Diencephalon (tissue), 1 donor: ENCODE results near the gene DNASE1L1. TPM values are rescaled to one million over a fixed set of nuclear protein-coding genes. Genes with fewer than 3 reads are reported as not detected.

Experiments used
- small RNA-seq: library from RNA; depleted of rRNA; stranded (forward); fragments of <200 nt; gene quantifications from one replicate; pipeline ENCODE3, GENCODE V24; 2014
- total RNA-seq: library from RNA; depleted of rRNA; stranded (reverse); fragments of >200 nt; gene quantifications from one replicate; pipeline ENCODE4 v1.2.3, GENCODE V29; 2014

The DNASE1L1 gene, protein sequence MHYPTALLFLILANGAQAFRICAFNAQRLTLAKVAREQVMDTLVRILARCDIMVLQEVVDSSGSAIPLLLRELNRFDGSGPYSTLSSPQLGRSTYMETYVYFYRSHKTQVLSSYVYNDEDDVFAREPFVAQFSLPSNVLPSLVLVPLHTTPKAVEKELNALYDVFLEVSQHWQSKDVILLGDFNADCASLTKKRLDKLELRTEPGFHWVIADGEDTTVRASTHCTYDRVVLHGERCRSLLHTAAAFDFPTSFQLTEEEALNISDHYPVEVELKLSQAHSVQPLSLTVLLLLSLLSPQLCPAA
- total RNA-seq = 10.6 TPM

DNA sequence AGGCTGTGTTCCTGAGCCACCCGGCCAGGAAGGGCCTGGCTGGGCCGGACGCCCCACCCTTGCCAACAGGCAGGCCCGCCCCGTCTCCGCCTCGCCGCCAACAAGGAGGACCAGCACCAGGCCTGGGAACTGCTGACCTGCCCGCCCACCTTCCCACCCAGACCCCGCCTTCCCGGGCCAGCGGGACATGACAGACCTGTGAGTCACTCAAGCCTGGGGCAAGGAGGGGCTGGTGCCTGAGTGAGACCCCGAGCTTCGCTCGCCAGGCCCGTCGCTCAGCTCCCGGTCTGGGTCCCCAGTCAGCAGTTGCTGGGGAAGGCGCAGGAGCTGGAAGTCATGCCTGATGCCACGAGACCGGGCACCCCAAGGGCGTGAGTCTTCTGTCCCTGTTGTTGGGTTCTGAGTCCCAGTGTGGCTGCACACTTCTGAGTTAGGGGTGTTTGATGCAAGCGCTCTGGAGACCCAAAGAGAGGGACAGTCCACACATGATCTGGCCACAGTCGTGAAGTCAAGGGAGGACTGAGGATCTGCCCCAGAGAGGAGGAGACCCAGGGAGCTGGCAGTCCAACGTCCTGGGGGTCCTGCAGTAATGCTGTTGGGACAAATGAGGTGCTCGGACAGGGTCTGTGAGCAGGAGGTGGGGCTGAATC, at the start of gene DNASE1L1:
Gene DNASE1L1, minus strand, starts transcription at position 33 of the 650 bp plus-strand sequence. CDS start 3,686 bp downstream, outside the sequence.

DNA sequence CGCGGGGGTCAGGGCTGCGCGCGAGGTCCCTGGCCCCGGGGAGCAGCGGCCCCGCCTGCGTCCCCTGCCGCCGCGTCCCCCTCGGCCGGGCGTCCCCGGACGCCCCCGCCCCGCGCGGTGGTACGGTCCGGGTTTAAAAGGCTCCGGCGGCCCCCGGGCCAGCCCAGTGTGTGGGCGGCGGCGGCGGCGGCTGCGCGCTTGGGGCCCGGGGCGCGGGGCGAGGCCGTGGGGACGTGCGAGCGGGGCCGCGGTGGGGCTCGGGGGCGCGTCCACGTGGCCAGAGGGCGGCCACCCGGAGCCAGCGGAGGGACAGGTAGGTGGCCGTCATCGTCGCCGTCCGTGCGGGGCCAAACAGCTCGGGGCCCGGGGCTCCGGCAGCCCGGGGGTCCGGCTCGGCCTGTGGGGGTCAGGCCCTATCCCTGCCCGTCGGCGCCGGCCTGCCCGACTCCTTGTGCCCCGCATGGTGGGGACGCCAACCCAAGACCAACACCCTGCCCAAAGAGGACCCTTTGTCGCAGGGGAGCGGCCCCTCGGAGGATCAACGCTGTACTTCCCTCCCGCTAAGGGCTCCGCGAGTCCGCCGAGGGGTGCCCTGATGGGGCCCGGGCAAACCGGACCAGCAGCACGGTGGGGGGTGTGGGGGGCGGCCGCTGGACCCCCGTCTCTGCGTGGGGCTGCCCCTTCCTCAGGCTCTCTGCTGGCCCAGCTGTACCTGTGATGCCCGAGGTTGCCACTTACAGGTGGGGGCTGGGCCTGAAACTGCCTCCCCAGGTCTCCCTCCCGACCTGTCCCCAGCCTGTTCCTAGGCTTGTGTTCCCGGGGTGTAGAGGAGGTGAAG, 49.3 kb upstream of the DNASE1L1 start, which contains the start of gene PLXNA3:
Gene PLXNA3, plus strand, starts transcription at position 166 of the 838 bp plus-strand sequence. CDS start 1,903 bp downstream, outside the sequence.

DNA sequence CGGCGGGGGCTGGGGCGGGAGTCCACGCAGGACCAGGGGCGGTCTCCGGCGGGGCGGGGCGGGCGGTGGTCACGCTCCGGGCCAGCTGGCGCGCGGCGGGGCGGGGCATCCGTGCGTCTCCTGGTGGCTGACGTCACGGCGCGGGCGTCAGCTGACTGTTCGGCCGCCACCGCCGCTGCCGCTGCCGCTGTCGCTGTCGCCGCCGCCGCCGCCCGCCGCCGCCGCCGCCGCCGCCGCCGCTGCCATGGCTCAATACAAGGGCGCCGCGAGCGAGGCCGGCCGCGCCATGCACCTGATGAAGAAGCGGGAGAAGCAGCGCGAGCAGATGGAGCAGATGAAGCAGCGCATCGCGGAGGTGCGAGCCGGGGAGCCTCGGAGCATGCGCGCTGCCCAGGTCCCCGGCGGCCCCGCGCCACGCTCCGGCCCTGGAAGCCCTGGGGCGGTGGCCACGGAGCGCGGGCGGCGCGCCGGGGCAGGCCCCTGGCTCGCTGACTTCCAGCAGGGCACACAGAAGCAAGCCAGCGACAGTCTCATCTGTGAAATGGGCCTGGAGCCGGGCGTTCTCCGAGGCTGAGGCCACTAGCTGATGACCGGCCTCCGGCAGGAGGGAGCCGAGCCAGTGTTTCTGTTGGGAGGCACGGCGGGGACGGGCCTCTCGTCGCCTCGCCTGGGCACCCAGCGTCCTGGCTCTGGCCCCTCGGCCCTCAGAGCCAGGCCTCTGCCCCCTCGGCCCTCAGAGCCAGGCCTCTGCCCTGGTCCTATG, 35.1 kb upstream of the DNASE1L1 start, which contains the start of gene FAM50A:
Gene FAM50A, plus strand, starts transcription at position 150 of the 763 bp plus-strand sequence. Its CDS starts 95 bp downstream, at position 245.

DNA sequence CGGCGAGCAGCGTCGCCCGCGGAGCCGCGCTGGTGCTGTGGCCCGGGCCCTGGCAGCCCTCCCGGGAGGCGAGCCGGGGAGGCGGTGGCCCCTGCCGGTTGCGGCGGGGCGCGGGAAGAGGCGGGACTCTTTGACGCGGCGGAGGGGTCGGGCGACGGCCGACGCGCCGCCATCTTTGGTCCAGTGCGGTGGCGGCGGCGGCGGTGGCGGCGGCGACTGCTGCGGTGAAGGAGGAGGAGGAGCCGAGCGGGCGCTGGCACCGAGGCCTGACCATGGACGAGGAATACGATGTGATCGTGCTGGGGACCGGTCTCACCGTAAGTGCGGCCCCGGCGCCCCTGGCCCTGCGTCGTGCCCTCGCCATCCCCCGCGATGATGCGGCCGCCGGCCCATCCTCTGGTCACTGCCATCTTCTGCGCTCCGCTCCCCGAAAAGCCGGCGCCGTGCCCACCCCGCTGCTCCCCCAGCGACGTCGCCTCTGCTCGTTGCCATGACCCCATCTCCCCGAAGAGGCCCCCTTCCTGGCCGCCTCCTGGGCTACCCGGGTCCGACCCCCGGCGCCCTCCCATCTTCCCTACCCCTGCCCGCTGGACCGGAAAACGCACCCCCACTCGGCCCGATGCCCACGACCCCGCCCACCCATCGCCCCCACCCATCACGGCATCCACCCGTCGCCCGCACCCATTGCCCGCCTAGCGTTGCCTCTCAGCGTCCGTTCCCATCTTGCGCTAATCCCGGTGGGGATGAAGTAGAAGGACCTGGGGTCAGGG, 28.1 kb upstream of the DNASE1L1 start, which contains the start of gene GDI1:
Gene GDI1, plus strand, starts transcription at position 172 of the 770 bp plus-strand sequence. Its CDS starts 101 bp downstream, at position 273.

DNA sequence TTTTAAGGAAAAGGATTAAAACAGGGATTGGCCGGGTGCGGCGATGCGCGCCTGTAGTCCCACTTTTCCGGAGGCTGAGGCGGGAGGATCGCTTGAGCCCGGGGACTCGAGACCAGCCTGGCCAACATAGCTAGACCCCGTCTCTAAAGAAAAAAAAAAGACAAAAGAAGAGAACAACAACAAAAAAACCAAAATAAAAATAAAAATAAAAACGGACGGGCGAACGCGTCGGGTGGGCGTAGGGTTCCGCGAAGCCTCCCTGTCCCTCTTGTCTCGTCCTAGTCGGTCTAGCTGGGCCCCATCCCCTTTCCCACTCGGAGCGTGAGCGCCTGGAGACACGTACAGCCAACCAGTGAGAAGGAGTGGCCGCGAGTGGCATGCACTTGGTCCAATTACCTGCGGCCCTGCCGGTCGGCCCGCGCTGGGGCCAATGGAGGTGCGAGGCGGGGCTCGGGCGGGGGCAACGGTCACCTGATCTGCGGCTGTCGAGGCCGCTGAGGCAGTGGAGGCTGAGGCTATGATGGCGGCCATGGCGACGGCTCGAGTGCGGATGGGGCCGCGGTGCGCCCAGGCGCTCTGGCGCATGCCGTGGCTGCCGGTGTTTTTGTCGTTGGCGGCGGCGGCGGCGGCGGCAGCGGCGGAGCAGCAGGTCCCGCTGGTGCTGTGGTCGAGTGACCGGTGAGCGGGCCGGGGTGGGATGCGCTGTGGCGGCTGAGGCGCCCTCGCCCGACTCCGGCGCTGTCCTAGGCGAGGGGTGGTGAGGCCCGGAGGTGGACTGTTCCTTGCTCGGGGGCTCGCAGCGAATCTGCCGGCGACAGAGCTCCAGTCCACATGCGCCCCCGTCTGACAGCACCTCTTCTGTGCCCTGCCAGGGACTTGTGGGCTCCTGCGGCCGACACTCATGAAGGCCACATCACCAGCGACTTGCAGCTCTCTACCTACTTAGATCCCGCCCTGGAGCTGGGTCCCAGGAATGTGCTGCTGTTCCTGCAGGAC, 19.4 kb upstream of the DNASE1L1 start, which contains the start of gene ATP6AP1:
Gene ATP6AP1, plus strand, starts transcription at position 502 of the 996 bp plus-strand sequence. Its CDS starts 16 bp downstream, at position 518.

DNA sequence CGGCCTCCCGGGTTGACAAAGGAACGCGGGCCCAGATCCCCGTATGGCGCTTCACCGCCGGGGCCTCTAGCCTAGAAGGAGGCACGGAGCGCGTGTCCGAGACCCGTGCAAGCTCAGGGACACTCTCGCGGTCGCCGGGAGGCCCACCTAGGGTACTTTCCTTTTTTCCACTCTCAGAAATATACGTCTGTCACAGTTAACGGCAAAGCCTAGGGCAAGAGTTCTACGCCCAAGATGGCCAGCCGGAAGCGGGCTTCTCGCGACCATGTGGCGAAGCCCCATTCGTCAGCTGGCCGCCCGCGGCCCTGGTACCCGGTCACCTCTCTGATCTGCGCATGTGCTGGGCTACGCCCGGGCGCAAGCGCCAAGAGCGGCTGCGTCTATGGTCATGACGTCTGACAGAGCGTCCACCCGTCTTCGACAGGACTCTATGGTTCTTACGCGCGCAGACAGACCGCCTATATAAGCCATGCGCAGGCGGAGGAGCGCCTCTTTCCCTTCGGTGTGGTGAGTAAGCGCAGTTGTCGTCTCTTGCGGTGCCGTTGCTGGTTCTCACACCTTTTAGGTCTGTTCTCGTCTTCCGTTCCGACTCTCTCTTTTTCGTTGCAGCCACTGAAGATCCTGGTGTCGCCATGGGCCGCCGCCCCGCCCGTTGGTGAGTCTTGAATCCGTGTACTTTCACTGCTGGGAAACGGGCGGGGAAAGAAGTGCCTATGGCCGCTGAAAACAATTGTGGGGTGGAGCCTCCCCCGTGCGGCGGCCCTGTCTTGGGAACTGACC, 11.0 kb downstream of the DNASE1L1 start, which contains the start of gene RPL10:
Gene RPL10, plus strand, starts transcription at position 490 of the 780 bp plus-strand sequence. Its CDS starts 143 bp downstream, at position 633.

DNA sequence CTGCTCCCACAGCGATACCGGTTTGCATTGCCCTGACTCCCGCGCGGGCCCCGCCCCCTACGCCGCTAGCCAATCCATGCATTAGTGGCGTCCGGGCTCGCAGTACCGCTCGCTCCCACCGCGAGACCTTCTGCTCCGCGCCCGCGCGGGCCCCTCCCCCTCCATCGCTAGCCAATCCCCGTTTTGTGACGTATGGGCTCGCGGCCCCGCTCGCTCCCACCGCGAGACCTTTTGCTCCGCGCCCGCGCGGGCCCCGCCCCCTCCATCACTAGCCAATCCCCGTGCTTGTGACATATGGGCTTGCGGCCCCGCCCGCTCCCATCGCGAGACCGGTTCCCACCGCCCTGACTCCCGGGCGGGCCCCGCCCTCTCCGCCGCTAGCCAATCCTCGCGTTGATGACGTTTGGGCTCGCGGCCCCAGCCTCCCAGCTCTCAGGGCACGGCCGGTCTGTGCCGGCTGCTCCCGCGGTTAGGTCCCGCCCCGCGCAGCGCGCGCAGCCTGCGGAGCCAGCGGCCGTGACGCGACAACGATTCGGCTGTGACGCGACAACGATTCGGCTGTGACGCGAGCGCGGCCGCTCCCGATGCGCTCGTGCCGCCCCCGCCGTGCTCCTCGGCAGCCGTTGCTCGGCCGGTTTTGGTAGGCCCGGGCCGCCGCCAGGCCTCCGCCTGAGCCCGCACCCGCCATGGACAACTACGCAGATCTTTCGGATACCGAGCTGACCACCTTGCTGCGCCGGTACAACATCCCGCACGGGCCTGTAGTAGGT, 30.1 kb downstream of the DNASE1L1 start, which contains the start of gene EMD:
Gene EMD, plus strand, starts transcription at position 497 of the 770 bp plus-strand sequence. Its CDS starts 190 bp downstream, at position 687.

DNA sequence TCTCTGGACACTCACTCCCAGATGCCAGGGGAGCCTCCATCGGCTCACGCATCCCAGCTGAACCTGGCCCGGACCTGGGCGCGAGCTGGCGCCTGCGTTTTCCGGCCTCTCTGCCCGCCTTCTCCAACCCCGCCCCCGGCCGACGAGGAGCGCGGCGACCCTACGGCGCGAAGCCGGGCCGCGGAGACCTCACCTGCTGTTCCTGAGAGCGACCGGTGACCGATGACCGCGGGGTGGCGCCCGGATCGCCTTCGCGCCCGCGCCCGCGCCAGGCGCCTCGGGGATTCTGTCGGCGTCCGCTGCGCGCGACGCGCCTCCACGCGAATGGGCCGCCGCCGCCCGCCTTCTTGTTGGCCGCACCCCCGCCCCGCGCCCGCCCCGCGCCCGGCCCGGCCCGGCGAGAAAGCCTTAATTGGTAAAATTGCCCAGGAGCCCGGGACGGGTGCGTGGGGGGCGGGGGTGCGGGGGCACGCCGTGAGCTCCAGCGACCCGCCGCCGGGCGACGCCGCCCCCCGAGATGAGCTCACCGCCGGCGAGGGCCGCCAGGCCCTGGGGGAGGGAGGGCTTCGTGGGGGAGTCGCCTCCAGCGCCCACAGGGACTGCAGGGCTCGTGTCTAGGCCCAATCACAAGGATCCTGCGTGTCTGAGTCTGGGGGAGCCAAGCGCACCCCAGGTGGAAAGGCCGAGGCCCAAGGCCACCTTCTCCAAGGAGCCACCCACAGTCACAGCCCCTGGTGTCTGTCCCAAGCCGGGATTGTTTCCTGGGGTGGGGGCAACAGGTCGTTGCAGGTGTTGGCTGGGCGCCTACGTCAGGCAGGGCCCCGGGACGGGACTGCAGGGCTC, 34.5 kb downstream of the DNASE1L1 start, which contains the start of gene FLNA:
Gene FLNA, minus strand, starts transcription at position 322 of the 843 bp plus-strand sequence. CDS start 3,389 bp downstream, outside the sequence.

Small RNA genes lying within 50 kb of the gene (small RNA-seq; reads per million reads assigned to genes)
- gene MIR6858 (0.10 reads per million), gene SNORA70 (not detected)

Other genes starting within 250 kb of the DNASE1L1 start
- gene OPN1MW, start 226.7 kb downstream of the DNASE1L1 start, total RNA-seq = not detected
- gene OPN1MW2, start 189.5 kb downstream of the DNASE1L1 start, total RNA-seq = not detected
- gene OPN1MW3, start 151.7 kb downstream of the DNASE1L1 start, total RNA-seq = not detected
- not detected for gene TEX28, start 114.1 kb downstream of the DNASE1L1 start, total RNA-seq
- gene TKTL1, start 113.5 kb downstream of the DNASE1L1 start, total RNA-seq = 0.69 TPM
- 93.4 TPM for gene FLNA, start 34.6 kb downstream of the DNASE1L1 start, total RNA-seq
- 35.8 TPM for gene EMD, start 30.0 kb downstream of the DNASE1L1 start, total RNA-seq
- gene RPL10, start 10.9 kb downstream of the DNASE1L1 start, total RNA-seq = 1,254 TPM
- 12.0 TPM for gene TAFAZZIN, start 2.3 kb upstream of the DNASE1L1 start, total RNA-seq
- gene ATP6AP1, start 19.4 kb upstream of the DNASE1L1 start, total RNA-seq = 83.0 TPM
- 289 TPM for gene GDI1, start 27.9 kb upstream of the DNASE1L1 start, total RNA-seq
- 26.1 TPM for gene FAM50A, start 34.9 kb upstream of the DNASE1L1 start, total RNA-seq
- 20.5 TPM for gene PLXNA3, start 49.0 kb upstream of the DNASE1L1 start, total RNA-seq
- 16.1 TPM for gene LAGE3, start 70.0 kb upstream of the DNASE1L1 start, total RNA-seq
- gene UBL4A, start 77.4 kb upstream of the DNASE1L1 start, total RNA-seq = 35.1 TPM
- 3.5 TPM for gene SLC10A3, start 81.4 kb upstream of the DNASE1L1 start, total RNA-seq
- gene FAM3A, start 107.0 kb upstream of the DNASE1L1 start, total RNA-seq = 15.0 TPM
- 17.3 TPM for gene G6PD, start 137.6 kb upstream of the DNASE1L1 start, total RNA-seq
- gene IKBKG, start 138.4 kb upstream of the DNASE1L1 start, total RNA-seq = 6.0 TPM
- not detected for gene CTAG1A, start 175.9 kb upstream of the DNASE1L1 start, total RNA-seq
- not detected for gene CTAG1B, start 210.0 kb upstream of the DNASE1L1 start, total RNA-seq
- gene CTAG2, start 244.3 kb upstream of the DNASE1L1 start, total RNA-seq = not detected